GM19324 (cell line): ENCODE data around the gene YPEL5.
"Not testable (repeated sequence)": the region's sequence is repeated elsewhere in the genome, so short reads cannot be mapped to it uniquely, and the experiment has no call there.

Experiments used
- ATAC-seq: cut with Tn5 transposase; IDR thresholded peaks from one replicate; pipeline ENCODE4 v1.9.1; 2021; ENCODE audit warnings: mild to moderate bottlenecking, moderate library complexity; ENCODE audit not compliant: unreplicated experiment, low FRiP score

YPEL5 gene

DNA sequence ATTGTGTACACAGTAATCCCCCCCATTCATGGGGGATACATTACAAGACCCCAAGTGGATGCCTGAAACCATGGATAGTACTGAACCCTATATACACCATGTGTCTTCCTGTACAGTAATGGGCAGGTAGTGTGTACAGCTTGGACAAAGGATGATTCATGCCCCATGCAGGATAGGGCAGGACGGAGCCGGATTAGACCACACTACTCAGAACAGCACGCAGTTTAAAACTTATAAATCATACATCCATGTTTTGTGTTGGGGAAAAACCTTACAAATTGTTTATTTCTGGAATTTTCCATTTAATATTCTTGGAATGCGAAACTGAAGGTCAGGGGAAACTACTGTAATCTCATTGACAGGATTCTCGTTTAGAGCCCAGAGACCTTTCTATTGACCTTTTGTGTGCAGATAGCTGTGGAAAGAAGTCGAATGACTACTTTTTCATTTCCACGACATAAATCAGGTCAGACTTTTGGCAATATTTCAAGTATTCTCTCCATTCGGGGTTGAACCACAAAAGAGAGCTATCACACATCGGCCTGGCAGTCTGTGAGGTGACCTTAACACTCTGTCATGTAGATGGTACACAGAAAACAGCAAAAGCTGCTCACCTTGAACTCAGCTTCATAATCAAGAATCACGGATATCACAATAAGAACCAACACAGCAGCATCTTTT is 9.9 kb upstream of the YPEL5 start:
- no peak for ATAC-seq

DNA sequence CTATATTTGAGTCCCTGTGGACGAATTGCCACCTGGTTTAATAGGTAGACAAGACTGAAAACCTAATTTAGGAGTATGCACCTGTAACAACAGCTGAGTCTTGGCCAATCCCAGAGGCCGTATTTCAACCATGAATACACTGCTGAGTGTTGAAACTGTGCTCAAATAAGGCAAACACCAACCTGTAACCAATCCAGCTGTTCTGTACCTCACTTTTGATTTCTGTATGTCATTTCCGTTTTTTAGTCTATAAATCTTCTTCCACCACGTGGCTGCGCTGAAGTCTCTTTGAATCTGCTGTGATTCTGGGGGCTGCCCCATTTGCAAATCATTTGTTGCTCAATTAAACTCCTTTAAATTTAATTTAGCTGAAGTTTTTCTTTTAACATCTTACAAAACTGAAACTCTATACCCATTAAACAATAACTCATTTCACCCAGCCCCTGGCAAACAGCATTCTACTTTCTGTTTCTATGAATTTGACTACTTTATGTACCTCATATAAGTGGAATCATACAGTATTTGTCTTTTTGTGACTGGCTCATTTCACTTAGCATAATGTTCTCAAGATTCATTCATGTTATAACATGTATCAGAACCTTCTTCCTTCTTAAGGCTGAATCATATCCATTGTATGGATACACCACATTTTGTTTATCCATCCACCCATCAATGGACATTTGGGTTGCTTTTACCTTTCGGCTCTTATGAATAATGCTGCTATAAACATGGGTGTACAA is 7.5 kb upstream of the YPEL5 start:
- peak; percentile 72 for ATAC-seq

DNA sequence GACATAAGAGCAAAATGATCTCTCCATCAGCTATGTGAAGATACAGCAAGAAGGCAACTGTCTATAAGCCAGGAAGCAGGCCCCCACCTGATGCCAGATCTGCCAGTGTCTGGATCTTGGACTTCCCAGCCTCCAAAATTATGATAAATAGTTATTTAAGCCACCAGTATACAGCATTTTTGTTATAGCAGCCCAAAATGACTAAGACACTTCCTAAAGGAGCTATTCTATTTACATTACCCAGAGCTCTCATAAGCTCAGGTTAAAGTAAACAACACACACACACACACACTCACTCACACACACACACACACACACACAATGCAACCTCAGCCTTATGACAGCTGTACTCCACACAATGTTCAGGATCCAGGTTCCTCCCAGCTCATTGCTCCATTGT is 5.7 kb upstream of the YPEL5 start:
- no peak for ATAC-seq

DNA sequence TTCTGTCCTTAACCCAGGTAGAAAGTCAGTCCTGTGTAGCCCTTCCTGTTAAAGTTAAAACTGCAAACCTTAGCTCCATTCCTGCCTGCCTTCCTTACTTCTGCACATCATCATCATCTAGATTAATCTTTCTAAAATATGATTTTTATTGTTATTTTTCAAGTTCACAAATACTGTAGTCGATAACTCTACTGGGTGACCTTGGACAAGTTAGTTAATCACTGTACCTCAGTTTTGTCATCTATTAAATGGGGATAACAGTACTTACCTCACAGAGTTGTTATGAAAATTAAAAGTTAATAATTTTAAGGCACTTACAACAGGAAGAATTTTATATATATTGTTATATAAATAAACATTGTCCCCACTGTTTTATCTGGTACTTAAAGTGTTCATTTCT is 2.5 kb upstream of the YPEL5 start:
- ATAC-seq: no peak

DNA sequence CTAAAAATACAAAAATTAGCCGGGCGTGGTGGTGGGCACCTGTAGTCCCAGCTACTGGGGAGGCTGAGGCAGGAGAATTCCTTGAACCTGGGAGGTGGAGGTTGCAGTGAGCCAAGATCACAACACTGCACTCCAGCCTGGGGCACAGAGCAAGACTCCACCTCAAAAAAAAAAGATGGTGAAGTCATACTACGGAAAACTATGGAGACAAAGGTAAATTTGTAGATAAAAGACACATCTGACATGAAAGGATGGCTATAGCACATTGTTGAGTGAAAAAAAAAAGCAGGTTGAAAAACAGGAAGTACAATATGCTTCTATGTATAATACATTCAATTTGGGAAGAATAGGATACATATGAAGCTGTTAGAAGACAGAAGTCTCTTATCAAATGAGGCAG is 1.9 kb upstream of the YPEL5 start:
- ATAC-seq: not testable (repeated sequence)

DNA sequence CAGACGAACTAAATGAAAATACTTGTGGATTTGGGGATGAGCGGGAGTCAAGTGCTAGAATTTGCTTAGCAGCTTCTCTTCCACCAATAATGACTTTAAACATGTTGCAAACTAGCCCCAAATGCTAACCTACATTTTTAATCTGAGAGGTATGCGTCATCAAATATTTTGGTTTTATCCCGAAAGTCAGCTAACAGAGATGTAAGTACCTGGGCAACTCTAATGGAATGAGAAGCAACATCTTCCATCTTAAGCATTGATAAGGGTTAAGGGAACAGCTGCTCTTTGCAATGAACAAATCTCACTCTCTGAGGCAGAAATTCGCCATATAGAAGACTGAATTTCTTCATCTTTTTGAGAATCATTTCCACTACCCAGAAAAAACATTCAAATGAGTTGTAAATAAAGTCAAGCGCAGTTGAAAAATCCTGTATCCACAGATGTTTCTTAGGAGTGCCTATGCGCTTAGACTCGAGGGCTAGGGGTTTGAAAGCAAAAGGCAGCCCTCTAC is 926 bp upstream of the YPEL5 start:
- ATAC-seq: no peak

DNA sequence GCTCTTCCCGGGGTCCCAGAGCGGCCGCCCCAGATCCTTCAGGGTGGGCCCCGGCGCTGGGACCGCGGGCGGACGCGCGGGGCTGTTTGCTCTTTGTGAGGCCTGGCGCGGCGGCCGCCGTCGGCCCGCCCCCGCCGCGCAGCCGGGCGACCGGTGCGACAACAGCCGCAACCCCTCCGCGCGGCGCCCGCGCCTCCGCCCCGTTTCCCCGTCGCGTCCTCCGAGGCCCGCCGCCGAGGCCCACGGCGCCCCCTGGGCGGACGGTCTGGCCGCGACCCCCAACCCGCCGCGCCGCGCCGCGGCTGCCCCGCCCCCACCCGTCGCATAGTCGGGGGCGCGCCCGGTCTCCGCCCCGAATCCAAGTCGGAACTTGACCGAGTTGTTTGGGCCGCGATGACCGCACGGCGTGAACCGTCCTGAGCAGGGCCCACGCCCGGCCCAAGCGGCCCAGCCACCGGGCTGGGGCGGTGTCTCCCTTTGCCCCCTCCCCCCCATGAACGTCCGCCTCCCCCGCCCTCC is 448 bp downstream of the YPEL5 start:
- peak; percentile 6 for ATAC-seq

DNA sequence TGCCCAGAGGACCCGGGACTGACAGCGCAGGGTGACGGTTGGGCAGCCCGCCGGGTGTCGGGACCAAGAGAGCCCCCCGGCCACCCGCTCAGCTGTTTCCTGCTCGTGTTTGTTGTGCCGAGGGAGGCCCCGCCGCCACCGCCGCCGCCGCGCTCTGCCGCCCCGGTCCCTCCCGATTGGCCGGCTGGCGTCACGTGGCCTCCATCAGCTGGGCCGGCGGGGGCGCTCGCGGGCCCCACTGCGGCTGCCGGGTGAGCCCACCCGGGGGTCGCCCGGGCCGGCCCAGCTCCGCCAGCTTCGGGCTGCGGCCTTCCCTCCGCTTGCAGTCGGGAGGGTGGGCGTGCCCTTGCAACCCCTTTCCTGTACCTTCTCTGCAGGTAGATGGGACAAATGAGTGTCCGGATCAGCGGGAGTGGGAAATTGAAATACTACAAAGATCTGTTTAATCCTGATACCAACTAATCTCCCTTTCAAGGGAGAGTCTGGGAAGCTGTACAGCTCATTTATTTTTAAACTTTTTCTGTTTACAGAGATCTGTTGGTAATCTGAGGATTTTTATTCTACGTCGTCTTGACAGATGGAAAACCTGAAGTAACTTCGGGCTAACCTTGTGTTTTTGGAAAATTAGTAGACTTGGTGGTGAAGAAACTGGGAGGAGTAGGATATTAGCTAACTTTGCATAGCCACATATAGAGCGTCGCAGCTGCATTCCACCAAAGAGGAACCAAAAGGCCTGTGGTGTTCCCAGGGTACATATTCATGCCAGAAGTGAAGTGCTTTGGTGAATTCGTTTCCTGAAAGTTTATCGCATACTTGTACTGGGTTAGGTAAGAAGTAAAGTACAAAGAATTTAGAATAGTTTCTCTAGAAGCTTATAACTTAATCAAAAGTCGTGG is 1.2 kb downstream of the YPEL5 start:
- ATAC-seq: peak; percentile 18

DNA sequence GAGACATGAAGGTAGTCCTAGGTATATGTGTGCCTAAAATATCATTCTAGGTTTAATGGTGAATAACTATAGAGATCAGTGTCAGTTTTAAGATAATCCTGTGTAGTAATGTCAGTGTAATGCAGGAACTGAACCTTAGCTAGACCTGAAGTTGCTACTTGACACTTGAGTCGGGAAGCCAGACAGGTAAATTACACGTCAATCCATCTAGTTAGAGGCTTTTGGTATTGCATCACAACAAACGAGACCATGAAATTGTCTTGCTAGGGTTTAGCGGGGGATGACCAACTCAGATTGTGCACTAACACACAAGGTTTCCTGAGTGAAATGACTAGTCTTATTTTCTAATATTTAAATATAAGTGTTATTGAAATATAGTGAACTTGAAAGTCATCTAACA is 2.0 kb downstream of the YPEL5 start:
- no peak for ATAC-seq

DNA sequence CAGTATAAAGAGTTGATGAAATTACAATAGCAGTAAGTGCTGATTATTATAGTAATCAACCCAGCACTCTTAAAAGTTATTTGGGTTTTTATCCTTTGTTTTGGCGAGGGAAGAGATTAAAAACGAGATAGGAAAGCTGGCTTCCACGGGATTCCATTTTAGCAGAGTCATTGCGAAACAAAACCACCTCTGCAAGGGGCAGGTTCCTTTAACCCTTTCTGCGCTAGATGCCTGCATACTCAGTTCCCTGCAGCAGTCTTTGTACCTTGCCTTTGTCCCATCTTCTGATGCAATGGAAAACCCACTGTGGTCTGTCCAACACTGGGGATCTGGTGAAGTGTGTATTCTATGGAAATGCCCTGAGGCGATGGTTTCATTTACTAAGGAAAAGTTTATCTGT is 2.7 kb downstream of the YPEL5 start:
- no peak for ATAC-seq

DNA sequence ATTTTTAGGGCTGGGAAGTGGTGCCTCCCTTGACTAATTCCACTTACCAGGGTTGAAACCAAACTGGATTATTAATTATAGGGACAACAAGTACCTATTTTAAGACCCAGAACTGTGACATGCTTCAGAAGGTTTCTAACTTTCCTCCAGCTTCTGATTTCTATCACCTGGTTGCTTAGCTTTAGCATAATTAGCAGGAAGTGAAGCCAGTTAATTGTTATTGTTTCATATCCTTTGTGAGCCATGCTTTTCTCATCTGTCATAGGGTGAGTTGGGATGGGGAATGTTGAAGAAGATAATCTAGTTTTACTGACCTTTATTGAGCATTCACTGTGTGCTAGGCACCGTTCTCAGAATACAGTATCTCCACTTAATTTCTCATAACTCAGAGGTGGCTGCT is 3.2 kb downstream of the YPEL5 start:
- no peak for ATAC-seq

DNA sequence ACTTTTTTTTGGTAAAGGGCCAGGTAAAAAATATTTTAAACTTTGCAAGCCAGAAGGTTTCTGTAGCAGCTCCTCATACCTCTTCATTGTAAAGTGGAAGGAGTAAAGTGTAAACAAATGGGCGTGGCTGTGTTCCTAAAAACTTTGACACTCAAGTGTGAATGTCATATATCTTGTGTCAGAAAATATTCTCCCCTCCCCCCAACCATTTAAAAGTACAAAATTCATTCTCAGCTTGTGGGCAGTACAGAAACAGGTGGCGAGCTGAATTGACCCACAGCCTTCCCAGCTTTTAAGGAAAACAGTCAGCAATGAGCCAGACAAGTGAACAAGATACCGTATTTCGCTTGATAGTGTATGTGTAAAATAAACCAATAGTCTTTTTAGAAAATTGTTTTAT is 4.0 kb downstream of the YPEL5 start:
- ATAC-seq: no peak

DNA sequence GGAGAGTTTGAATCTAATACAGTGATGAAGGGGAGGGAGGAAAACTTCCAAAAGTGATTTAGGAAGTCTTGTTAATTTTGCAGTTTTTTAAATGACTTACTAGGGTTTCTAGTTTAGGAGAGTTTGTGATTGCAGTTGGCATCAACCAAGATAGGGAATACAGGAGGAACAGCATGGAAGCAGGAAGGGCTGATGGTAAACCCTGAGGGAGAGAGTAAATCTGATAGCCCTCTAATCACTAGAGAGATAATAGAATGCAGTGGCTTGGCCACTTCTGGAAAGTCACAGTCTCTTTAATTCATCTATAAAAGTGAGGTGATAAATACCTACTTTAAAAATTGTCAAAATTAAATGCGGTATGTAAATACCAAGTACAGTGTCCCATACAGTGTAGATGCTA is 5.6 kb downstream of the YPEL5 start:
- ATAC-seq: no peak

DNA sequence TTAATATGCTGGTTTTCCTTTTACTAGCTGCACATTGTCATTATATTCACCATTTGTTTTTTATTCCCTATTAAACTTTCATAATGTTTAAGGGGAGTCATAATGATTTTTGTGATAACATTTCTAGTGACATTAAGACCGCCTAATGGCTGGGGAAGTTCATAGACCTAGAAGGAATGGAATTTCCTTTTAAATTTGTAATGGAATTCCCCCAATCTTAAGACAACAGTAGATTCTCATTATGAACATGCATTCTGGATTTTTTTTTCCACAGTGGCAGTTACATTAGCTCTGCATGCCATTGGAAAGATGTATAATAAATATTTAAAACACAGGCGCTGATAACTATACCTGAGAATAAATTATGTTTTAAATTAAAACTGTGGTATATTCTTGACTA is 8.4 kb downstream of the YPEL5 start:
- no peak for ATAC-seq

DNA sequence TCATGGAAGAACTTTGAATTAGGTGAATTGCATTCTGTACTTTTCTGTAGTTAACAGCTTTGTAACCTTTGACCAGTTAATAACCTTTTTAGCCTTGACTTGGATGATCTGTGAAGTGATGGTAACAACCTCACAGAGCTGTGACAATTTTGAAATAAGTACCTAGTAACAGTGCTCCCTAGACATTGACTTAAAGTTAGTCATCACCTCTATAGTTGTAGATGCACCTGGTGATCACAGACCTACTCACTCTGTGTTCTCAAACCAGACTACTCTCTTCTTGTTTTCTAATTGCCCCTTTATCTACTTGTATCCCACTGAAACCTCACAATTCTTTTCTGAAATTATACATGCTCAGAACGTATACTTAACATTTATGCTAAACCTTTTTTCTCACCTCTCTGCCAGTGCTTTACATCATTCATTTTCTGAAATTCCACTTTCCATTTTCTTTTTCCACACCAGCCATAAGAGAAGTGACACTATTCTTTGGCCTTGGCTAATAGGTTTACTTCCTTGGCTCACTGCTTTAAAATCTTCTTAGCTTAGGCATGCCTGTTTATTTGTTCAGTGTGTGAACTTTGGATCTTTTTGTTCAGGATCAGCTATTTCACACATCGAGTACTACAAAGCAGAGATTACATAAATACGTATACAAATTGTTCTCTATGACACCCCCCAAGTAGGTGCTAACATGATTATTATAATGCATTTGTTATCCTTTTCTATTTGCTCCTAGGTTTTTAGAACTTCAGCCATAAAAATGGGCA is 9.3 kb downstream of the YPEL5 start:
- no peak for ATAC-seq

DNA sequence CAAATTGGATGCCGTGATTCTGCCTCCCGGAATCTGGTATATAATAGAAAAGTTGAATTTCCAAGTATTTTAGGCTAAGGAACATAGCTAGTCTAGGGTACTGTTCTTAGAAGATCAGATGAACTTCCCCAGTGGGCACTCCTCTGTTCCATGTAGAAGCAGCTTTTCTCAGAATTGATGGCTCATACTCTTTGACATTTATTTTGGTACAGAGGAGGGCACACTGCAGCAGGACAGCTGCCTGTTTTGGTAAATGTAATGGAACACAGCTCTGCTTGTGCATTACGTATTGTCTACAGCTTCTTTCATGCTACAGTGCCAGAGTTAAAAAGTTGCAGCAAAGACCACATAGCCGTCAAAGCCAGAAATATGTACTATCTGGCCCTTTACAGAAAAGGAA is 10.8 kb downstream of the YPEL5 start:
- ATAC-seq: no peak

DNA sequence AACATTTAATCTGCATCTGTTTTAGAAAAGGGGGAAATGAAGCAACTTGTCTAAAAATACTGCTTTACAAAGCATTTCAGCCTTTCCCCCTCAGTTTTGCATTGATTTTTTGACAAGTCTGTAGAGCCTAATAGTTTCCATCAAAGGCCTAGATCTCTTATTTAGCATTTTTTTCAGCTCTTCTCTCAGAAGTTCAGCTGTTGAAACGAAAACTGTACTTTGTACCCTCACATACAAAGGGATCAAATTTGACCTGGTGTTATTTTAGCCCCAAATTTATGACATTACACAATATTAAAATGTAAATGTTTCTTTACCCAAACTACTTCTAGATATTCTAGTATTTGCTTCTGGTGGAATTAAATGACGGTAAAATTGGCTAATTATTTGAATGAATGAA is 13.0 kb downstream of the YPEL5 start:
- no peak for ATAC-seq

DNA sequence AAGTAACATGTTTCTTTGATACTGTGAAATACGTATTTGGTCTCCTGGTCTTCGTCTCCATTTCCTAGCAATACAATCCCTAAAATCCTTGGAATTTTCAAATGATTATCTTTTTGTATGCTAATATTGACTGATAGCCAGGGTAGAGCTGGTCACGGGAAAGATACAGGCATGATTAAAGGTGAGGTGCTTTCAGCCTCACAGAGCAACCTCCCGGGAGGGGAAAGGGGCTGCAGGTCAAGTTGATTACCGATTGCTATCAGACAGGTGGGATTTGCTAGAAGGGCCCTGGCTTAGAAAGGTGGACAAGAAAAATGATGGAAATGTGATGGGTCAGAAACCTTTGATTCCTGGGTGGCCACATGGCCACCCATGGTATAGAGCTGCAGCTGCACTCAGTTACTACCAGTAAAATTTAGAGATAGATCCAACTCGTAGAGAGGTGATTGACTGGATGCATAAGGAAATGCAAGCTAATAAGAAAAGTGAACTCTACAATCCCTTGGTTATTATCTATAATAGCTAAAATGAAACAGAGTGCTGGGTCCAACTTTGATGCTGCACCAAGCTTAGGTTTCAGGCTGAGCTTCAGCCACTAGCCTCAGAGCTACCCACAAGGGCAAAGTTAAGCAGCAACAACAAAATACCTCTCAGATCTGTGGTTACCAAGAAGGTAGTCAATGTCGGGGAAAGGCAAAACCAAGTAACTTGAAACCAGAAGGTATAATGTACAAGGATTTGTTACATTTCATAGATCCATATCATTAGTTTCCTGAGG is 15.3 kb downstream of the YPEL5 start:
- ATAC-seq: no peak

DNA sequence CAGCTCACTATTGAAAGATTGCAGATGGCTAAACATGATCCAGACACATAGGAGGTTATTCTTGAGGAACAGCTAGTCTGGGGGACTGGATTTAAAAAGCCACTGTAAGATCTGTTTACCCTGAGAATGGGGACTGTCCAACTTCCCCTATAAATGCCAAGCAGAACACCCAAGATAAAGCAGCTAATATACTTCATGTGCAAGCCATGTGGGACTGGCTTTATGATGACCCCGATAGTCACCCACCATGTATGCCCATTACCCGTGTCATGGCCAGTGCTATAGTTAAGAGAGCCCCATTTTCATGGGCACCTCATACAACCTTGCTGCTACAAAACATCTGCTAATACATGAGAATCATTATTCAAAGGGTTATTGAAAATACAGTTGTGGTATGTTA is 16.0 kb downstream of the YPEL5 start:
- no peak for ATAC-seq
